ENCODE measurements around the gene TMF1. TPM values are rescaled to one million over a fixed set of nuclear protein-coding genes. Genes with fewer than 3 reads are reported as not detected.

TMF1 gene
- total RNA-seq, 1 donor from 2014 or later = 42.0 TPM

DNA sequence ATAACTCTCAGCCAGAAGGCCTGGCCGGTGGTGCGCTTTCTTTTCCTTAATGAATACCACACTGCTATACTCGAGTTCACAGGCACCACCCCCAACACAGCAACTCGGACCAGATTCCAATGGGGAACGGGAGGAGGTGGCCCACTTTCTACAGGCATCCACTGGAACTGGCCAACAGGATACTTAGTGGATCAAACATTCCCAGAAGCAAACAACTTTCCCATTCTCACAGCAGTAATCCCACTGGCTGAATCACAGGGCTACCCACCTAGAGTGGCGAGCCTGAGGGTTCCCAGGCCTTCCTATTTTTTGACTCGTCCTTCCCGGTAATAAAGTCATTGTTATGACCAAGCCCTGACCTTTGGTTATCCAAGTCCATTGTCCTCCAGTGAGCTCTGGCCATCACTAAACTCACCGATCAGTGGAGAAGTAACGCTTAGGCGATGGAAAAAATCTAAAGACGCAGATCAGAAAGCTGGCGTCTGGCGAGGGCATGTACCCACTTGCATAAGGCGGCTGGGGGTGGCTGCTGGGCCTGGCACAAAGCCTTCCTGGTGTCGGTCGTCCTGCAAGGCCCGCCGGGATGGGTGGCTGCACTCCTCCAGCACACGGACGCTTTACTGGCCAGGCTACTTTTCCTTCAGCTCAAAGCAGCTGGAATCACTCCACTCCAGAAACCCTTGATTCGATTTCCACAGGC is 39.9 kb downstream of the TMF1 start:
- H3K9me3 Mint-ChIP-seq (ENCODE audit: unreplicated experiment) = no peaks in the 10 kb centered on the region
- no peak for DNase-seq (ENCODE audit: extremely low spot score, unreplicated experiment)

DNA sequence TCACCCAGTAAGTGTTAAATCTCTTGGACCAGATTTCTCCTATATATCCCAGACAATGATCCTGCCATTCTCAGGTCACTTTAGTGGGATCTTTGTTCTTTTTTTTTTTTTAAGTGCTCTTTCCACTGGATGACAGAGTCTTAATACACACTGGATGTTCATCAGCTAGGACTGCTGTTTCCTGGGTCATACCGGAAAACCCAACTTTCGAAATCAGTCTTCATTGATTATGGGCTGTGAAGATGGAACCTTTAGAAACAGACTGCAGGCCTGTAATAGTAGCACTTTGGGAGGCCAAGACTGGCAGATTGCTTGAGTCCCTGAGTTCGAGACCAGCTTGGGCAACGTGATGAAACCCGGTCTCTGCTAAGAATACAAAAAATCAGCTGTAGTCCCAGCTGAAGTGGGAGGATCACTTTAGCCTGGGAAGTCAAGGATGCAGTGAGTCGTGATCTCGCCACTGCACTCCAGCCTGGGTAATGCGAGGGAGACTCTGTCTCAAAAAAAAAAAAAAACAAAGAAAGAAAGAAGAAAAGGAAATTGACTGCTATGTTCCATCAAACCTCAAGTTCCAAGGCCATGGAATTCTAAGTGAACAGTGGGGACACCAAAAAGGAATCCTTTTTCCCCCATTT is 40.9 kb downstream of the TMF1 start:
- Mint-ChIP-seq H3K4me1 (ENCODE audit: unreplicated experiment) (peaks cover 32% of the 10 kb centered on the region), H3K27me3 (ENCODE audit: unreplicated experiment) (no peaks in the 10 kb centered on the region), H3K4me3 (ENCODE audit: unreplicated experiment) (no peak overlapping the region), H3K36me3 (ENCODE audit: unreplicated experiment) (peaks cover 32% of the 10 kb centered on the region), H3K9me3 (ENCODE audit: unreplicated experiment) (no peaks in the 10 kb centered on the region), H3K27ac (ENCODE audit: unreplicated experiment) (no peak overlapping the region)
- no peak for DNase-seq (ENCODE audit: extremely low spot score, unreplicated experiment)
- TF ChIP-seq CTCF (IDR thresholded peaks at IDR 0.05) = no peak

More for the DNA sequence above, 39.9 kb downstream of the TMF1 start:
- no peaks in the 10 kb centered on the region for H3K27me3 Mint-ChIP-seq (ENCODE audit: unreplicated experiment)
- H3K27ac Mint-ChIP-seq (ENCODE audit: unreplicated experiment) = peak overlapping the region; percentile 92
- H3K4me3 Mint-ChIP-seq (ENCODE audit: unreplicated experiment) = peak overlapping the region; percentile 82
- H3K36me3 Mint-ChIP-seq (ENCODE audit: unreplicated experiment) = peaks cover 34% of the 10 kb centered on the region
- TF ChIP-seq CTCF (IDR thresholded peaks at IDR 0.05) = no peak
- peaks cover 35% of the 10 kb centered on the region for H3K4me1 Mint-ChIP-seq (ENCODE audit: unreplicated experiment)

DNA sequence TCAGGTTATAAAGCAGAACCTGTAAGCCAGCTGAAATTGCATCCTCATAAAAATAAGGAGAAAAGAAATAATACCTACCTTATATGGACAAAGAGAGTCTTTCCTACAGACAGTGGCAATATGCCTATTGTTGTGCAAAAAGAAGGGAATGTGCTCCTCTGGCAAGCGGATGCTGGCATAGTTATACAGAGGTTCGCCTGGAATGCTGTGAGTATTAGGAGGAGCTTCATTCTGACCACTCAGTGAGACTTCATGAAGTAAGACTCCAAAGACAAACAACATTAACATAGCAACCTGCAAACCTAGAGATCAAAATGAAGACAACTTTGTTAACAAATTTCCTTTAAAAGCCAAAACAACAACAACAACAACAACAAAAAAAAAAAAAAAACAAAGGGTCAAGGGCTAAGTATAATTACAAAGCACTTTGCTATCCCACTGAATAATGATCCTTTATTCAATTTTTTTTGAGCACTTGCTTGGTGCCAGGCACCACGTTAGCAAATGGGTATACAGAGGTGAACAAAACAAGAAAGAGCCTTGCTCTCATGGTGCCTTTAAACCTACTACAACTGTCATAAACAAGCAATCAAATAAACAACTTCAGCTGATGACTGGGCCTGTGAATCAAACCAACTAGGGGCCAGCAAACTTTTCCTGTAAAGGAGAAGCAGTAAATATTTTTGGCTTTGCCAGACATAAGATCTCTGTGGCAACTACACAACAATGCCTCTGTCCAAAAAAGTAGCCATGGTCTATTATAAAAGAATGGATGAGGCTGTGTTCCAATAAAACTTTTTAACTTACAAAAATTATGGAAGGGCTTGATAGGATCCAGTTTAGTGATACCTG is 42.3 kb downstream of the TMF1 start:
- no peaks in the 10 kb centered on the region for H3K9me3 Mint-ChIP-seq (ENCODE audit: unreplicated experiment)
- TF ChIP-seq CTCF (IDR thresholded peaks at IDR 0.05) = no peak
- no peak for DNase-seq (ENCODE audit: extremely low spot score, unreplicated experiment)
- H3K27me3 Mint-ChIP-seq (ENCODE audit: unreplicated experiment) = no peaks in the 10 kb centered on the region
- peaks cover 44% of the 10 kb centered on the region for H3K36me3 Mint-ChIP-seq (ENCODE audit: unreplicated experiment)
- no peak overlapping the region for H3K27ac Mint-ChIP-seq (ENCODE audit: unreplicated experiment)
- H3K4me1 Mint-ChIP-seq (ENCODE audit: unreplicated experiment) = peaks cover 32% of the 10 kb centered on the region
- no peak overlapping the region for H3K4me3 Mint-ChIP-seq (ENCODE audit: unreplicated experiment)

DNA sequence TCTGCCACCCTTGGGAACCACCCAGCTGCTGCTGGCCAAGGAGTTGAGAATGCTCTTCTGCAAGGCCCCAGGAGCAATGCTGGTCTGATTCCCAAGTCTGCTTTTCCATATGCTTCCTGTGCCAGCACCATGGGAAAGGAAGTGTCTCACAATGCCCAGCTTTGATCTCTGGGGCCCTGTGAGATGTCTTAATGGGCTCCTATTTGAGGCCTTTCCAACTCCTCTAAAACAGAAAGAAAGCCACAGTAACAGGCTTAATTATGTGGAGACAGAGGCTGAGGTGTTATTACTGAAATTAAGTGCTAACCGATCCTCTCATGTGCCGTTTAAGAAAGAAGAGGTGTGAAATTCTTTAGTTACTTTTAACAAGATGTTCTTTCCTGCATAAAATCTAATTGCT is 43.2 kb downstream of the TMF1 start:
- peaks cover 50% of the 10 kb centered on the region for H3K36me3 Mint-ChIP-seq (ENCODE audit: unreplicated experiment)
- peaks cover 24% of the 10 kb centered on the region for H3K4me1 Mint-ChIP-seq (ENCODE audit: unreplicated experiment)
- no peaks in the 10 kb centered on the region for H3K9me3 Mint-ChIP-seq (ENCODE audit: unreplicated experiment)
- no peaks in the 10 kb centered on the region for H3K27me3 Mint-ChIP-seq (ENCODE audit: unreplicated experiment)
- H3K4me3 Mint-ChIP-seq (ENCODE audit: unreplicated experiment) = no peak overlapping the region
- no peak for DNase-seq (ENCODE audit: extremely low spot score, unreplicated experiment)
- no peak overlapping the region for H3K27ac Mint-ChIP-seq (ENCODE audit: unreplicated experiment)
- TF ChIP-seq CTCF (IDR thresholded peaks at IDR 0.05) = no peak

Data from osteocyte (in vitro differentiated cells).